ENCODE measurements around the gene ZDHHC14. TPM values are rescaled to one million over a fixed set of nuclear protein-coding genes. Genes with fewer than 3 reads are reported as not detected.

The ZDHHC14 gene
- polyA plus RNA-seq, 2 of the 4 experiments (the other 2 are of a cell fraction), result 2.2 to 2.8 TPM

DNA sequence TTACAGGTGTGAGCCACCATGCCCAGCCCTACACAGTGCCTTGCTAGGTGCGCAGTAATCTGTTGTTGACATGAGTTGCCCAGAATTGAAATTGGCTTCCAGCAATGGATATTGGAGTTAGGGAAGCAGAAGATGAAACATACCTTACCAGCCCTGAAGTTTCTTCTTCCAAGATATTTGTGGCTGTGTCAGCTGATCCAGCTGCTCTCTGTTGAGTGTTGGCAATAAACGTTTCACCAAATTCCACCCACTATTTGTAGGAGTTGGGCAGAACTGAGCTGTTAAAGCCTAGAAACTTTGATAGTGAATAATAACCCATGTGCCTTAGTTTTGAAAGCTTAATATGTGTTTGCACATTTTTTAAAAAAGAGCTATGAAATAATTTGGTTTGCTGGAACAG, 223.8 kb downstream of the ZDHHC14 start:
- Histone ChIP-seq H3K9me3 (no peaks in the 10 kb centered on the region), H3K27ac (no peak overlapping the region), H3K4me1 (no peaks in the 10 kb centered on the region), H3K4me3 (no peak overlapping the region), H3K4me2 (no peak overlapping the region)
- DNase-seq (ENCODE audit: low read depth in 1 of 2, low spot score in 1 of 2) (no peak), FAIRE-seq (no peak), ATAC-seq (no peak)
- CTCF ChIA-PET, result interaction anchor here (0.9 kb wide), 1 partner anchor 62 kb away, joined by 3 read pairs; no protein-coding TSS in a partner anchor
- no peak for TF ChIP-seq CBX8 (IDR thresholded peaks at IDR 0.05)
- no peak for TF ChIP-seq FOXS1 (CRISPR knock-in tag; IDR thresholded peaks at IDR 0.05)
- TF ChIP-seq, protein P1, sequence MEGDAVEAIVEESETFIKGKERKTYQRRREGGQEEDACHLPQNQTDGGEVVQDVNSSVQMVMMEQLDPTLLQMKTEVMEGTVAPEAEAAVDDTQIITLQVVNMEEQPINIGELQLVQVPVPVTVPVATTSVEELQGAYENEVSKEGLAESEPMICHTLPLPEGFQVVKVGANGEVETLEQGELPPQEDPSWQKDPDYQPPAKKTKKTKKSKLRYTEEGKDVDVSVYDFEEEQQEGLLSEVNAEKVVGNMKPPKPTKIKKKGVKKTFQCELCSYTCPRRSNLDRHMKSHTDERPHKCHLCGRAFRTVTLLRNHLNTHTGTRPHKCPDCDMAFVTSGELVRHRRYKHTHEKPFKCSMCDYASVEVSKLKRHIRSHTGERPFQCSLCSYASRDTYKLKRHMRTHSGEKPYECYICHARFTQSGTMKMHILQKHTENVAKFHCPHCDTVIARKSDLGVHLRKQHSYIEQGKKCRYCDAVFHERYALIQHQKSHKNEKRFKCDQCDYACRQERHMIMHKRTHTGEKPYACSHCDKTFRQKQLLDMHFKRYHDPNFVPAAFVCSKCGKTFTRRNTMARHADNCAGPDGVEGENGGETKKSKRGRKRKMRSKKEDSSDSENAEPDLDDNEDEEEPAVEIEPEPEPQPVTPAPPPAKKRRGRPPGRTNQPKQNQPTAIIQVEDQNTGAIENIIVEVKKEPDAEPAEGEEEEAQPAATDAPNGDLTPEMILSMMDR (IDR thresholded peaks at IDR 0.05), result no peak
- no peak for TF ChIP-seq SREBF2 (IDR thresholded peaks at IDR 0.05)
- no peak for TF ChIP-seq HOXB13 (CRISPR knock-in tag; IDR thresholded peaks at IDR 0.05; ENCODE audit: low read depth)
- TF ChIP-seq, protein P2, sequence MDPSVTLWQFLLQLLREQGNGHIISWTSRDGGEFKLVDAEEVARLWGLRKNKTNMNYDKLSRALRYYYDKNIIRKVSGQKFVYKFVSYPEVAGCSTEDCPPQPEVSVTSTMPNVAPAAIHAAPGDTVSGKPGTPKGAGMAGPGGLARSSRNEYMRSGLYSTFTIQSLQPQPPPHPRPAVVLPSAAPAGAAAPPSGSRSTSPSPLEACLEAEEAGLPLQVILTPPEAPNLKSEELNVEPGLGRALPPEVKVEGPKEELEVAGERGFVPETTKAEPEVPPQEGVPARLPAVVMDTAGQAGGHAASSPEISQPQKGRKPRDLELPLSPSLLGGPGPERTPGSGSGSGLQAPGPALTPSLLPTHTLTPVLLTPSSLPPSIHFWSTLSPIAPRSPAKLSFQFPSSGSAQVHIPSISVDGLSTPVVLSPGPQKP (IDR thresholded peaks at IDR 0.05; ENCODE audit: low read depth, low read length), result no peak
- 65% methylated on average over 2 of the region's 2 CpGs for WGBS (ENCODE audit: missing lambda C conversion rate)
- POLR2A ChIA-PET, result no interaction called here

DNA sequence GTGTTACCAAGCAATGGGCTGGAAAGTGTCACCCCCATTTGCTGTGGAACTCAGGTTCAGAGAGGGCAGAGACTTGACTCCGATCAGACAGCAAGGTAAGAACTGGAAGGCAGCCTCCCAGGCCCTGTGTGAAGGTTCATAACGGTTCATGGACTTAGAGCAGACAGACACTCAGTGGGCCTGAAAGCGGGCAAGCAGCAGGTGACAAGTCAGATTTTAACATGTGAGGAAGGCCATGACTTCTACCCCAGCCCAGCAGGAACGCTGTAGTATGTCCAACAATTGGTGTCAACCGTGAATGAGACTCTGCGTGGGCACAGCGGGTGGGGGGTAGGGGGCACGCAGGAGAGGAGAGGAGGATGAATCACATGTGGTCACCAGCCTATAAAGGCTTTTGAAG, 224.5 kb downstream of the ZDHHC14 start:
- Histone ChIP-seq H3K27ac (no peak overlapping the region), H3K4me3 (no peak overlapping the region), H3K4me2 (no peak overlapping the region), H3K9me3 (no peaks in the 10 kb centered on the region), H3K4me1 (no peaks in the 10 kb centered on the region)
- no peak for FAIRE-seq
- CTCF ChIA-PET, result interaction anchor here (0.7 to 0.9 kb wide), 2 partner anchors 51 to 61 kb away, joined by 3 read pairs; no protein-coding TSS in a partner anchor
- DNase-seq (ENCODE audit: low read depth in 1 of 2, low spot score in 1 of 2), result no peak
- TF ChIP-seq EHF (CRISPR knock-in tag; IDR thresholded peaks at IDR 0.05) (no peak), HEYL (CRISPR knock-in tag; IDR thresholded peaks at IDR 0.05) (no peak)
- WGBS (ENCODE audit: missing lambda C conversion rate), result 78% methylated on average over 8 of the region's 8 CpGs
- ATAC-seq, result no peak
- POLR2A ChIA-PET, result no interaction called here

DNA sequence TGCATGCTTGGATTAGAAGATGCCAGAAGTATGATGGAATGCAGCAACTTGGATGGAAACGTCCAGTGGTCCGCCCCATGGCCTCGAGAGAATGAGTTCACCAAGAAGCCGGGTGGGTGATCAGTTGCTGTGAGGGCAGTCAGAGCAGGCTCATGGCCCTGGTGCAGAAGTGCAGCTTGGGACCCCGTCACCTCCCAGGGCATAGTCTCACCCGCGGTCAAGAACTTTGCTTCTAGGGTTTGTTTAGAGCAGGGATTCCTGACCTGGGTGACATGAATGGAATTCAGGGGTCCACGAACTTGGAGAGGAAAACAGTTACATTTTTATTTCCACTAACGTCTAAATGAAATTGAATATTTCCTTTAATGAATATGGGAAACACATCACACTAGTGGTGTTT, 225.5 kb downstream of the ZDHHC14 start:
- Histone ChIP-seq H3K9me3 (no peaks in the 10 kb centered on the region), H3K4me3 (no peak overlapping the region), H3K27ac (no peak overlapping the region), H3K4me1 (no peaks in the 10 kb centered on the region), H3K4me2 (no peak overlapping the region)
- 73% methylated on average over 9 of the region's 9 CpGs for WGBS (ENCODE audit: missing lambda C conversion rate)
- DNase-seq (ENCODE audit: low read depth in 1 of 2, low spot score in 1 of 2), result no peak
- ChIA-PET CTCF (no interaction called here), POLR2A (no interaction called here)
- FAIRE-seq, result no peak
- TF ChIP-seq JUN (IDR thresholded peaks at IDR 0.05), result no peak
- ATAC-seq, result no peak

DNA sequence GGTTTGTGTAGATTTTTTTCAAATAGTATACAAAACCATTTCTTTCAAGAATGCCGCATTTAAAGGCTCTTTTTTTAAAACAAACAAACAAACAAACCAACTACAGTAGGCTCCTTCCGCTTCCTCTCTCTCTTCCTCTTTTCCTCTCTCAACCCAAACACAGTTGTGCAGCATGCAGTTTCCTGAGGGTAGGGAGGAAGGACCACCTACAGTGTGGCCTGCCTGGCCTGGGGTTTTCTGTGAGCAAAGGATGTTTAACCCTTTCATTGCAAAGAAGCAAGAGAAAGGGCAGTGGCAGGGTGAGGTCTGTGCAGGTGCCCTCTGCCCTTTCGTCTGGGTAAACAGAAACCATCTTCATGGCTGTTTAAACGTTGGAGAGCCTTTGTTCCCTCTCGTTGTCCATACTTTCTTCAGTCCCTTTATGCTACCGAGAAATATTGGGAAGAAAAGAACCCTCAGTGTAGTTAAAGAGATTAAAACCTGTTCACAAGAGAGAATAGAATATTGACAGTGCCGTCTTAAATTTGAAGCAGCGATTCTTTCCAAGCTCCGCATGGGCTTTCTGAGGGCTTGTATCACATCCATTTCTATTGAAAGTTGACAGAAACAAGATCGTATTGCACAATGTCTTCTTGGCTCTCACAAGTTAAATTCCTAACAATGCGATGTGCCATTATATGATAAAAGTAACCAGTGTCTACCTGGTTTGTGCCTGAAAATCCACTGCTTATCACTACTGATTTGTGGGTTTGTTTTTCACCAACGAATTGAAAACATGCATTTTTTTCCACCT, 226.5 kb downstream of the ZDHHC14 start:
- ChIA-PET POLR2A (no interaction called here), CTCF (interaction anchor here (0.7 kb wide), 1 partner anchor 79 kb away, joined by 3 read pairs; no protein-coding TSS in a partner anchor)
- TF ChIP-seq, protein P3, sequence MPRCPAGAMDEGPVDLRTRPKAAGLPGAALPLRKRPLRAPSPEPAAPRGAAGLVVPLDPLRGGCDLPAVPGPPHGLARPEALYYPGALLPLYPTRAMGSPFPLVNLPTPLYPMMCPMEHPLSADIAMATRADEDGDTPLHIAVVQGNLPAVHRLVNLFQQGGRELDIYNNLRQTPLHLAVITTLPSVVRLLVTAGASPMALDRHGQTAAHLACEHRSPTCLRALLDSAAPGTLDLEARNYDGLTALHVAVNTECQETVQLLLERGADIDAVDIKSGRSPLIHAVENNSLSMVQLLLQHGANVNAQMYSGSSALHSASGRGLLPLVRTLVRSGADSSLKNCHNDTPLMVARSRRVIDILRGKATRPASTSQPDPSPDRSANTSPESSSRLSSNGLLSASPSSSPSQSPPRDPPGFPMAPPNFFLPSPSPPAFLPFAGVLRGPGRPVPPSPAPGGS (IDR thresholded peaks at IDR 0.05), result no peak
- TF ChIP-seq CEBPB (IDR thresholded peaks at IDR 0.05), result peak; percentile 65 to 82; a peak in 3 of 4 replicates
- H3K9me3 ChIP-seq, result no peaks in the 10 kb centered on the region
- ATAC-seq (no peak), FAIRE-seq (no peak), DNase-seq (ENCODE audit: low read depth in 1 of 2, low spot score in 1 of 2) (no peak)
- H3K4me1 ChIP-seq, result peaks cover 8% of the 10 kb centered on the region
- H3K4me2 ChIP-seq, result no peak overlapping the region
- WGBS (ENCODE audit: missing lambda C conversion rate), result 75% methylated on average over 12 of the region's 12 CpGs
- no peak overlapping the region for H3K4me3 ChIP-seq
- no peak overlapping the region for H3K27ac ChIP-seq

Measured in A549 (cell line).